Prostate gland (tissue), 2 donors: ENCODE data around the gene URM1. TPM values are rescaled to one million over a fixed set of nuclear protein-coding genes. Genes with fewer than 3 reads are reported as not detected.
"Not testable (repeated sequence)": the region's sequence is repeated elsewhere in the genome, so short reads cannot be mapped to it uniquely, and the experiment has no call there.

Experiments
- DNase-seq: peaks from one replicate; pipeline ENCODE4 v3.0.0-alpha.2; 2019; ENCODE audit warnings: low spot score
- H3K27ac ChIP-seq, 2 donors: fragments of 200-600 bp; sonication (generic); 2 replicates each; pipeline ENCODE4 v1.5.1; 2017 to 2019
- H3K27me3 ChIP-seq: fragments of 200-600 bp; sonication (generic); replicated peaks from 2 replicates; pipeline ENCODE4 v1.5.1; 2019; ENCODE audit not compliant: insufficient read depth
- H3K36me3 ChIP-seq, 2 donors: fragments of 200-600 bp; sonication (generic); 1 replicate in 1 of 2; 2 replicates in 1 of 2; pipeline versions ENCODE4 v1.5.1 to v1.8.1; 2017 to 2019
- H3K4me1 ChIP-seq: fragments of 200-600 bp; sonication (generic); replicated peaks from 2 replicates; pipeline ENCODE4 v1.5.1; 2019
- H3K4me3 ChIP-seq, 2 donors: fragments of 200-600 bp; sonication (generic); 2 replicates each; pipeline ENCODE4 v1.5.1; 2017 to 2019
- H3K9me3 ChIP-seq: fragments of 200-600 bp; sonication (generic); 2 replicates; pipeline ENCODE4 v1.5.1; 2017
- POLR2A ChIP-seq: fragments of 450-650 bp; IDR thresholded peaks from one replicate; pipeline ENCODE4 v1.6.1; 2016; ENCODE audit warnings: antibody characterized with exemption, mild to moderate bottlenecking
- POLR2AphosphoS5 ChIP-seq: sonication (generic); formaldehyde crosslinking; IDR thresholded peaks from one replicate; pipeline ENCODE4 v1.6.1; 2017; ENCODE audit warnings: antibody characterized with exemption
- WGBS: methylation state at CpG from one replicate; pipeline ENCODE4 v1.1.5; 2018; 5-methylcytosine and 5-hydroxymethylcytosine counted together
- intact Hi-C: fragments of 100-400 bp; cut with DNase I; formaldehyde crosslinking; loops from one replicate; pipeline ENCODE4 v1.14.2; 2022
- total RNA-seq, 2 donors: library from RNA; depleted of rRNA; stranded (reverse); fragments of >200 nt; gene quantifications; one replicate each; pipeline ENCODE4 v1.1.0, GENCODE V29; 2016
- TF ChIP-seq, protein P1 (sequence below), 4 experiments: fragments of 200-600 bp in 2 of 4; fragments of 450-650 bp in 2 of 4; sonication (generic) in 2 of 4; IDR thresholded peaks; 1 replicate in 3 of 4; 2 replicates in 1 of 4; pipeline ENCODE4 v1.5.1; 2016 to 2019; ENCODE audit warnings: antibody characterized with exemption in 4 of 4, mild to moderate bottlenecking in 2 of 4, moderate library complexity in 2 of 4

The URM1 gene
- total RNA-seq, 2 donors from 2014 or later, result 33.2 to 41.7 TPM

DNA sequence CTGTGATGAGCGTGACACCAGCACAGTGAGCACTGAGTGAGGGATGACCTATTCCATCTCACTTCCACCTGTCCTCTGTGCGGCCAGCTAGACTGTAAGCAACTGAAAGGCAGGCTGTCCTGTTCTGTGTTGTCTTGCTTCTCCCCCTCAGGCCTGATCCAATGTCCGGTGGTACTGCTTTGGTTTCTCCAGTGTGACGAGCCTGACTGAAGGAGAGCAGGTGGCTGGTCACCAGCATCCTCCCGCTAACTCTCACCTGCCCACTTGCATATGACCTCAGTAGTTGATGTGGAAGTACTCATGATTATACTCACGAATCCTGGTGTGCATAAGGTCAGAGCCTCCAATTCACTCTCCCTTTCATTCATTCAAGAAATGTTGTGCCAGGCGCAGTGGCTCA, 33.2 kb upstream of the URM1 start:
- H3K36me3 ChIP-seq, result no peaks in the 10 kb centered on the region
- intact Hi-C loops, result no loop called here
- no peak for DNase-seq
- H3K9me3 ChIP-seq, result no peaks in the 10 kb centered on the region
- 93% methylated on average over 7 of the region's 7 CpGs for WGBS
- no peak for TF ChIP-seq POLR2A
- TF ChIP-seq, protein P1, sequence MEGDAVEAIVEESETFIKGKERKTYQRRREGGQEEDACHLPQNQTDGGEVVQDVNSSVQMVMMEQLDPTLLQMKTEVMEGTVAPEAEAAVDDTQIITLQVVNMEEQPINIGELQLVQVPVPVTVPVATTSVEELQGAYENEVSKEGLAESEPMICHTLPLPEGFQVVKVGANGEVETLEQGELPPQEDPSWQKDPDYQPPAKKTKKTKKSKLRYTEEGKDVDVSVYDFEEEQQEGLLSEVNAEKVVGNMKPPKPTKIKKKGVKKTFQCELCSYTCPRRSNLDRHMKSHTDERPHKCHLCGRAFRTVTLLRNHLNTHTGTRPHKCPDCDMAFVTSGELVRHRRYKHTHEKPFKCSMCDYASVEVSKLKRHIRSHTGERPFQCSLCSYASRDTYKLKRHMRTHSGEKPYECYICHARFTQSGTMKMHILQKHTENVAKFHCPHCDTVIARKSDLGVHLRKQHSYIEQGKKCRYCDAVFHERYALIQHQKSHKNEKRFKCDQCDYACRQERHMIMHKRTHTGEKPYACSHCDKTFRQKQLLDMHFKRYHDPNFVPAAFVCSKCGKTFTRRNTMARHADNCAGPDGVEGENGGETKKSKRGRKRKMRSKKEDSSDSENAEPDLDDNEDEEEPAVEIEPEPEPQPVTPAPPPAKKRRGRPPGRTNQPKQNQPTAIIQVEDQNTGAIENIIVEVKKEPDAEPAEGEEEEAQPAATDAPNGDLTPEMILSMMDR (IDR thresholded peaks at IDR 0.05), result no peak
- no peak for TF ChIP-seq POLR2AphosphoS5
- no peaks in the 10 kb centered on the region for H3K4me1 ChIP-seq
- H3K27ac ChIP-seq, result no peak overlapping the region
- H3K4me3 ChIP-seq, result no peak overlapping the region
- H3K27me3 ChIP-seq, result no peaks in the 10 kb centered on the region

DNA sequence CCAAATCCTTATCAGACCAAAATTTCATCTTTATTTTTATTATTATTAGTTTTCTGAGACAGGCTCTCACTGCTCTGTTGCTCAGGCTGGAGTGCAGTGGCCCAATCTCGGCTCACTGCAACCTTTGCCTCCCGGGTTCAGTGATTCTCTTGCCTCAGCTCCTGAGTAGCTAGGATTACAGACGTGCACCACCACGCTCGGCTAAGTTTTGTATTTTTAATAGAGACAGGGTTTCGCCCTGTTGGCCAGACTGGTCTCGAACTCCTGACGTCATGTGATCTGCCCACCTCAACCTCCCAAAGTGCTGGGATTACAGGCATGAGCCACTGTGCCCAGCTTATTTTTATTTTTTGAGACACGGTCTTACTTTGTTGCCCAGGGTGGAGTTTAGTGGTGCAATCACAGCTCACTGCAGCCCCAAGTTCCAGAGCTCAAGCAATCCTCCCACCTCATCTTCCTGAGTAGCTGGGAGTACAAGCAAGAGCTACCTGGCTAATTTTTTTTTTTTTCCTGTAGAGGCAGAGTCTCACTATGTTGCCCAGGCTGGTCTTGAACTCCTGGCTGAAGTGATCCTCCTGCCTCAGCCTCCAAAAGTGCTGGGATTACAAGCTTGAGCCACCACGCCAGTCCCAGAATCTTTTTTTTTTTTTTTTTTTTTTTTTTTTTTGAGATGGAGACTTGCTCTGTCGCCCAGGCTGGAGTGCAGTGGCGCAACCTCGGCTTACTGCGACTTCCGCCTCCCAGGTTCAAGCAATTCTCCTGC, 32.1 kb upstream of the URM1 start:
- 90% methylated on average over 15 of the region's 15 CpGs for WGBS
- H3K36me3 ChIP-seq, H3K4me1 ChIP-seq, intact Hi-C loops, H3K27me3 ChIP-seq, H3K9me3 ChIP-seq, H3K4me3 ChIP-seq, H3K27ac ChIP-seq, DNase-seq: not testable (repeated sequence)

DNA sequence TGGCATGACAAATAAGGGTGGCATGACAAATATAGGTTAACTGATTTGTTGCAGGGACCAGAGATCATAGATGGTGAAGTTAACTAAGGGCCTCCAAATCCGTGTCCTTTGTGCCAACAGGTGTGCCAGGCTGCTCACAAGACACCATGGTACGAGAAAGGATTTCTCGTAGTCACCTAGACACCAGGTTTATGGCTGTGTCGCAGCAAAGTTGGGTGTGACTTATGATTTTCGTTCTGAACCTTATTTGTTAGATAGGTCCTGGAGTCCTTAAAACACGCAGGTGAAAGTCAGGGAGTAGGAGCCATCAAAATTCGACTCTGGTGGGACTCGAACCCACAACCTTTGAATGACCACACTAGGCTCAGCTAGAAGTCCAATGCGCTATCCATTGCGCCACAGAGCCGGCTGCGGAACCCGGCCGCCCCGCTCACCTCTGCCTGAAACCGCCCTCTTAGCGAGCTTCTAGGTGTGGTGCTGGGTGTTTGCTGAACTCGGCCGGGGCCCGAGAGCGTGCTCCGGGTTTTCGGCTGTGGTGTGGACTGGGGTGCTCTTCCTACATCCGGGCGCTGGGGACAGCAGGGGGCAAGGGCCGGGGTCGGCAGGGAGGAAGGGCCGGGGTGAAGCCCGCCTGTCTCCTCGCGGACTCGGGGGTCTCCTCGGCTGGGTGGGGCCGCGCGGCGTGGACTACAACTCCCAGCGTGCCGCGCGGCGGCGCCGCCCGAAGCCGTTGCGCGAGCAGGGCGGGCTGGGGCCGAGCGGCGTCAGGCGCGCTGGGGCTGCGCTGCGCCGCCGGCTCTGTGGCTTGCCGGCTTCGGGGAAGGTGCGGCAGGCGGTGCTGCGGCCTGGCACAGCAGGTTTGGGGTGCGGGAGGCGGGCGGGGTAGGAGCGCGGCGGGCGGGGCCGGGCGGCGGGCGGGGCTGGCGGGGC, 31.1 kb upstream of the URM1 start, which contains the start of gene SLC27A4:
Gene SLC27A4 (plus strand): TSS at position 767 of the 930 bp plus-strand sequence. CDS start 2,606 bp downstream, outside the sequence.
- TF ChIP-seq, protein P1 (IDR thresholded peaks at IDR 0.05), result peak in 1 of 4 experiments; percentile 34
- no peak for TF ChIP-seq POLR2A
- H3K36me3 ChIP-seq, result no peaks in the 10 kb centered on the region
- 6% methylated on average over 54 of the region's 75 CpGs for WGBS
- DNase-seq, result peak; percentile 73
- intact Hi-C loops, result no loop called here
- peak within 1 kb of the TSS; percentile 60 to 72 for H3K4me3 ChIP-seq
- H3K27ac ChIP-seq, result peak within 1 kb of the TSS; percentile 83 to 86
- no peaks in the 10 kb centered on the region for H3K9me3 ChIP-seq
- no peaks in the 10 kb centered on the region for H3K27me3 ChIP-seq
- H3K4me1 ChIP-seq, result no peaks in the 10 kb centered on the region

DNA sequence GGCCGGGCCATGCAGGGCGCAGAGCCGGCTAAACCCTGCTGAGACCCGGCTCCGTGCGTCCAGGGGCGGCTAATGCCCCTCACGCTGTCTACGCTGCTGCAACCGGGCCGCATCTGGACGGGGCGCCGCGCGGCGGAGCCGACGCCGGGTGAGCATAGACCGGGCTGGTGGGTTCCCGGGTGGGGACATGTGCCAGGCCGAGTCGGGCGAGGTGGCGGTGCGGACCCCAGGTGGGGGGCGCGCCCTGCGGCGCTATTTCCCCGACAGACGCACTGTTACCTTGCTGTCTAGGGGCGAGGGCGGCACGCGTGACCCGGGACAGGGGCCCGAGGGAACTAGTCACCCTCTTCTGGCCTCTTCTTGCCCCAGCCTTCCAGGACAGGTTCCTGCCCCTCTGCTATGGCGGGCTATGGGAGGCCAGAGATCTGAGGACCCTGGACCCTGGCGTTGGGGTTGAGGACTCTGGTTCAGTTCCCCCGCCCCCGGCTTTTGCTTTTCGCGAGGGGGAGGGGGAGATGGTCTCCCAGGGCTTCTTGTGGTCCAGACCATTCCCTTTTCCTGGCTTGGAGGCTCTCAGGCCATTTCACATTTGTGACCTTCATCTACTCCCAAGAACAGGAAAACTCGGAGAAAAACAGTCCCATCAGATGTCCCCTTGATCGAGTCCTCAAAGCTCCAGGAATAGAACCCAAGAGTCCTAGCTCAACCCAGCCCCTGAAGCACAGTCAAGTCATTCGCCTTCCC, 30.3 kb upstream of the URM1 start:
- under 1% methylated on average over 46 of the region's 48 CpGs for WGBS
- H3K27ac ChIP-seq, result peak overlapping the region; percentile 60 to 83
- no peak for DNase-seq
- H3K36me3 ChIP-seq, result no peaks in the 10 kb centered on the region
- TF ChIP-seq POLR2A, result no peak
- TF ChIP-seq, protein P1 (IDR thresholded peaks at IDR 0.05), result no peak
- TF ChIP-seq POLR2AphosphoS5, result no peak
- no peaks in the 10 kb centered on the region for H3K4me1 ChIP-seq
- H3K9me3 ChIP-seq, result no peaks in the 10 kb centered on the region
- intact Hi-C loops, result no loop called here
- H3K27me3 ChIP-seq, result no peaks in the 10 kb centered on the region
- peak overlapping the region; percentile 60 to 72 for H3K4me3 ChIP-seq

DNA sequence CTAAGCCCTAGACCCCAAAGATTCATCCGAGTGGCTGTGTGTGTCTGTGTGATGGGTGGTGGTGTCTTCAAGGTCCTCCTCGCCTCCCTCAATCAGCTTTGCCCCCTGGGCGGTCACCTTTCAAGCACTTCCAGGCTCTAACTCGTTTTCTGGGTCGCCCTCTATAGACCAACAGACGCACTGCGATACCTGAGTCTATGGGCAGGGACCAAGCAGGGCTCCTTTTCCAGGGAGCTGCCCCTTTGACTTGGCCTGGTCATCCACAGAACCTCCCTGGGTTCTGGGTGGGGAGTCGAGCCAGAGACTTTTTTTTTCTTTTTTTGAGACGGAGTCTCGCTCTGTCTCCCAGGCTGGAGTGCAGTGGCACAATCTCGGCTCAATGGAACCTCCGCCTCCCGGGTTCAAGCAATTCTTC, 29.7 kb upstream of the URM1 start:
- Histone ChIP-seq H3K4me3 (peak overlapping the region; percentile 60 to 72), H3K4me1 (no peaks in the 10 kb centered on the region), H3K9me3 (no peaks in the 10 kb centered on the region), H3K27ac (peak overlapping the region in 1 of 2 donors; percentile 83), H3K36me3 (no peaks in the 10 kb centered on the region), H3K27me3 (no peaks in the 10 kb centered on the region)
- TF ChIP-seq, protein P1 (IDR thresholded peaks at IDR 0.05), result peak in 3 of 4 experiments; percentile 19 to 68 (median 56)
- no peak for TF ChIP-seq POLR2A
- intact Hi-C loops, result no loop called here
- DNase-seq, result peak; percentile 41
- WGBS, result 32% methylated on average over 13 of the region's 13 CpGs
